CD4-positive, alpha-beta T cell treated with Interferon gamma for 1 hour (primary cell): ENCODE measurements around the gene TMEM204.

Experiments used
- DNase-seq: peaks from one replicate; pipeline ENCODE4 v3.0.0-alpha.2; 2020

Gene TMEM204

DNA sequence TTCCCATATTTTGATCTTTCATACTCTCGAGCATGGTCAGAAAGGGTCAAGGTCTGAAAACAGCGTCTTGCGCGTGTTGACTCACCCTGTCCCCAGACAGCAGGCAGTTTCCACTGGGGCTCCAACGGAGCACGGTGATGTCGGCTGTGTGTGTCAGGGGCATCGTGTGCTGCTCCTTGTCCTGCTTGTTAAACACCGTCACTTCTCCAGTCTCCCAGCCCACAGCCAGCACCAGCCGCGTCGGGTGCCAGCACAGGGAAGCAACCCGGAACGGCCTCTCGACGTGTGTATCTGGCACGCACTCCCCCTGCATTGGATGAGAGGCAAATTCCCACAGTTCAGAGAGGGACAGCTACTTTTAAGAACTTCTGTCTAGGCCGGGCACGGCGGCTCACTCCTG, 68.8 kb downstream of the TMEM204 start:
- DNase-seq = no peak
